Activated T-helper 9 cell treated with anti-CD3 and anti-CD28 coated beads, Interleukin-2, amount 50 U/mL, for 16 hours (primary cell): ENCODE measurements around the gene DLL1.

ENCODE experiments used
- DNase-seq: peaks from one replicate; pipeline ENCODE4 v3.0.0-alpha.2; 2020; ENCODE audit warnings: low read depth

The DLL1 gene

DNA sequence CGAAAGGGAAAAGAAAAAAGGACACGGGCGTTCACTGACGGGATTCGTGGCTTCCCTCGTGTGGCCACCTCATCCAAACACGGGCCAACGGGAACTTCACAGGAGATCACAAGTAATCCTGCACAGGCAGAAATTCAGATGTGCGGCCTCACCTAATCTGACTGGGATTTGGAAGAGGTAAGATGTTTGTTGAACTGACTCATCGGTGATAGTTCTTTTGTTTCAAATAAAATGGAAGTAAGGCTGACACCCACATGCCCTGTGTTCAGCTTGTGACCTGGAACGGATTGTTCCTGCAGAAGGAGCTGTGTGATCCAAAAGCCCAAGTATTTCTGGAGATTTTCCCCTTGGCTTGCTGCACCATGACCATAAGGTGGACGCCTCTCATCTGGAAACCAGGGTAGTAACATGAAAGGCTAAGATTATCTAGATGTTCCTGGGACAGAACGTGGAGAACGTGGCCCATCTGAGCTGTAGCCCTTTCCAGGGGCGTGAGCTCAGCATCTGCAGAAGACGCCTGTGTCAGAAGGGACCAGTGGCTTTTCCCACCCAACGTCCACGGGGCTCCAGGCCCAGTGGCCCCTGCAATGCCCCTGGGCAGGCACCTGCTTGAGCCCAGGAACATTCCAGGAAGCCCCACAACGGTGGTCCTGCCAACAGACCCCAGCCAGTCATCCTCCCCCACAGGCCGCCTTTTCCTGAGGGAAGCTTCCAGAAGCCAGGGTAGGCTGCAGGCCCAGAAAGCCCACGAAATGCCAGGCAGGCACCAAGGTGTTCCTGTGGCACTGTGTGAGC lies 39.7 kb downstream of the DLL1 start:
- no peak for DNase-seq

DNA sequence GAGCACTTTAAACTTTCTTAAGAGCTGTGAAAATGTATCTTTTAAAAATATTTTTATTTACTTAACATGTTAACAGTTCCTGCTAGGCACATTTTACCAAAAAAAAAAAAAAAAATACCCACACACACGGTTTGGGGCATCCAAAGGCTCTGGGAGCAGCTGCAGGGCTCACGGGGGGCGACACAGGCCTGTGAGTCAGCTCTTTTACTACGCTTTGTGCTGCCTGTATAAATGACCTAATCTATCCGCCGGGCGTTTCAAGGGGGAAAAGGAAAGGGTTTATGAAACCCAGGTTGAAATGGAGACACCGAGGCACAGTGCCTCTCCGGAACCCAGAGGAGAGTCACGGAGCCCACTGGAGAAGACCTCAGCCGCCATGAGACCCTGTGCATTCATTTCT lies 40.4 kb downstream of the DLL1 start:
- DNase-seq = no peak

DNA sequence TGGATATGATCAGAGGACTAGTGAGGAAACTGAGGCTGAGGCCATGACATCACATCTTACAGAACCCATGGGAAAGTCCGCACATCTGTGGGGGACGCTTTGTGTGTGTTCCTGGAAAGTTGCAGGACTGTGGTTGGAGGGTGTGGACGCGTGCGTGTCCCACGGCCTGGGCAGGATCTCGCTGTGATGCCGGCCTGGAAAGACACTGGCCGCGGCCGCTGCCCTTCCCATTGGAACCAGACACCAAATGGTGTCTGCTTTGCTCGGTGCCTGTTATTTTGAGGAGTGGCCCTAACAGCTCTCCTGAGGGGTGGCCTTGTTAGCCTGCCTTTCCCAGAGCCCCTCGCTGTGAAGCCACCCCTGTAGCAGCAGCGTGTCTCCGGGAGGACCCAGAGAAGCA lies 41.1 kb downstream of the DLL1 start:
- DNase-seq = no peak

DNA sequence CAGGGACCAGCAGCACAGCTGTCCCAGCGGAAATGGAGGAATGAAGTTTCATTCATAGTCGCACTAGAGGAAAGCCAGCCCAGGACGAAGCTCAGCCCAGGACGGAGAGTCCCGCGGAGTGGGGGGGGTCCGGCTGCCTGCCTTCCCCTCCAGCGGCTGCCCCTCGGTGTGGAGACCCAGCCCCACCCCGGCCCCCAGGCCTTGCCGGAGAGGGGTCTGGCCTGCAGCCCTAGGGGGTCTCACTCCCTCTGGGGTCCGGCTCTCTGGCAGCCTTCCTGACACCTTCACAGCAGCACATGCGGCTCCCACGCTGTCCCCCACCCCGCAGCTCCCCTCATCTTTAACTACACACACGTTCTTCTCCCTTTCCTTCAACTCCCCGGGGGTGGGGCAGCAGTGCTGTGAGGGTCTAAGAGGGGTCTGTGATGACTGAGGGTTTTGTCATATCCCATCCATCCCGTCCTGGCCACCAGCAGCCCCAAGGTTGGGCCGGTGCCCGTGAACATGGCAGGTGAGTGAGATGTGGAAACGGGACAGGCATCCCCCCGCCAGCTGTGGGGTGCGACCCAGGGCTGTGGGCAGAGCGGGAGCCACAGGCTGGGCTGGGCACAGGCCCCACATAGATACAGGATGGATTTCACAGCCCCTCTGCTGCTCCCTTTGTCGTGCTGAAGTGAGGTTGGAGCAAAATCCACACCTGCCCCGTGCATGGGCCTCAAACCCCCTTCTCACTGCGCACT lies 41.8 kb downstream of the DLL1 start:
- DNase-seq = no peak

DNA sequence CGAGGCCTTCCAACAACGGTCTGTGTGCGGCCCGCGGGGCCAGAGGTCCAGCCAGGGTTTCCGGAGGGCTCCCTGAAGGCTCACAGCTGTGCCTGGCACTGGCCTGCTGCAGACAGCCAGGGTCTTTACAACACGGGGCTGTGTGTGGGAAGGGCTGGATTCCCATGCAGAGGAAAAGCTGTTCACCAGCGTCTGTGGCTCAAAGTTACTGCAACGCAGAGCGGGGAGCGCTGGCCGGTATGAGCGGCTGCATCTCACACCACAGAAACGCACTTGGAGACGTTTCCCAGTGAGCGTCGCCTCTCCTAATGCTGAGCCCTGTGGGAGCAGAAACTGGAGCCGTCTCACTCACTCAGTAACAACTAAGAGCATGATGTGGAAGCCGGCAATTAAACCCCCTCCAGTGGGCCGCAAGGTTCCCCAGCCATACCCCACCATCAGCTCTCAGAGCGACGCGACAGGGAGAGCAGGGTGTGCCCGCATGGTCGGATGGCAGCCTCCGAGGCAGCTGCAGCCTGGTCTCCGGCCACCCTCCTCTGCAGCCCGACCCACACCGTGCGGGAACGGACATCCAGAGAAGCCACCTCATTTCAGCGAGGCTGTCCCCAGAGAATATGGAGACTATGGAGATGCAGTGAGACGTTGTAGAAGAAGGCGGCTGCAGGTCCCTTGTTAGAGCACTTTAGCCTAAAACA lies 42.6 kb downstream of the DLL1 start:
- DNase-seq = no peak

DNA sequence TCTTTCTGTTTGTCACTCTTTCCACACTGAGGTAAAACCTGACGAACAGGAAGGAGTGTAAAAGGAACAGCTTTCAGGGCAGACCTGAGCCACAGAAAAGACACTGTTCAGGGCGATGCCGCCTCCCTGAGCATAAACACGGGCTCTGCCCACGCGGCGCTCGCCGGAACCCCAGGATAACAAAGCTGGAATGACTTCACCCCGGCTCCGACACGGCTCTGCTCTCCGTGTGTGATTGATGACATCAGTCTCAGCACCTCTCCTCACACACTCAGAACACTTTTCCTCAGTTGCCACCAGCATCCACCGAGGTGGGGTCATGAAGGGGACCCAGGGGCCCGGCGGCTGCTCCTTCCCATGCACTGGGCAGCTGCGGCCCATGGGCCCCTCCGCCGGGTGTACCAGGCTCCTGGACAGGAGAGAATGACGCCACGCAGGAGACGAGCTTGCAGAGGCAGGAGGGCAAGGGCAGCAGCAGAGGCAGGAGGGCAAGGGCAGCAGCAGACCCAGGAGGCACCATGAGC lies 43.6 kb downstream of the DLL1 start:
- DNase-seq = no peak

DNA sequence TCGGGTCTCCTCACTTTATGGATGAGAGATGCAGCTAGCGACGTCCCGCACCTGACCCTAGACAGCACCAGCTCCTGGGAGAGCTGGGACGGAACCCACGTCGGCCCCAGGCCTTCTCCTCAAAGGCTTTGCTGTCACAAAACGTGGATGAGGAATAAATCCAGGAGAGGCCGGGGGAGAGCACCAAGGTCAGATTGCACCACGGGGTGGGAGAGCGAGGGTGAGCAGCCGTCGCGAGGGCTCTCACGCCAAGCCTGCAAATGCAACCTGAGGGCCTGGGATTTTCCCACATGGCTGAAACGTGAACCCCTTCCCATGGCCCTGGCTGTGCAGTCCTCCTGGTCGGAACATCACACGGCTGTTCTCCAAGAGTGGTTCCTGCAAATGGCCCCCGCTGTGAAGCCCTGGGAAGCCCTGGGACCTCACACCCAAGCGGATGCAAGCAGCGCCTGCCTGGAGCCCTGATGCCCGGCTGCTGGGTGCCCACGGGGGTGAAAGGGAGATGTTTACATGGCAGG lies 45.3 kb downstream of the DLL1 start:
- no peak for DNase-seq

DNA sequence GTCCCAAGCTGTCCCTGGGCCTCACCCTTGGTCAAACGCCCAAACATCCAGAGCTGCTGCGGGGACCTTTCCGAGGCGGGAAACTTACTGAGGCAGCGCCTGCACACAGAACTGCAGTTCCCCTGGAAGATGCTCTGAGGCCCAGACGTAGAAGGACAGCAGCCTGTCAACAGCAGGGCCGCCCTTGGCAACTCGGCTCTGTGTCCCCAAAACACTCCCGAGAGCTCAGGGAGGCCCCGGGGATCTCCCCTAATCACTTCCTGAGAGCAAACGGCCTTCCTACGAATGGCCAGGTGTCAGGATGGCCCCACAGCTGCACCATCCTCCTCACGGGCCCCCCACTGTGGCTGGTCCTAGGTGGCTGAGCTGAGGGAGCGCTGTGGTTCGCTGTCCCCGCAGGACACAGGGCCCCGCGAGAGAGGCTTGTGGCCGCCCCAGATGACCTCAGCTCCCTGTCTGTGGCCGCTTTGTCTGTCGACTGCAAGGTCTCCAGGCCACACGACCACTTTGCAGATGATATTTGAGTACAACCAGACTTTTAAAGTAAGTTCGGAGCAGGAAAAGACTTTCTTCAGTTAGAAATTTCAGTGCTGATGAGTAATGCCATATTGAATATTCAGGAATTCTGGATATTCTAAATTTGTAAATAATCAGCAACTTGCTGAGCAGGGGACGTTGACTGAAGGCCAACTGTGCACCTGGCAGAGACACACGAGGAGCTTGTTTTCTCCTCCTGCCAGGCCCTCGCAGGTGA lies 46.0 kb downstream of the DLL1 start:
- DNase-seq = no peak

DNA sequence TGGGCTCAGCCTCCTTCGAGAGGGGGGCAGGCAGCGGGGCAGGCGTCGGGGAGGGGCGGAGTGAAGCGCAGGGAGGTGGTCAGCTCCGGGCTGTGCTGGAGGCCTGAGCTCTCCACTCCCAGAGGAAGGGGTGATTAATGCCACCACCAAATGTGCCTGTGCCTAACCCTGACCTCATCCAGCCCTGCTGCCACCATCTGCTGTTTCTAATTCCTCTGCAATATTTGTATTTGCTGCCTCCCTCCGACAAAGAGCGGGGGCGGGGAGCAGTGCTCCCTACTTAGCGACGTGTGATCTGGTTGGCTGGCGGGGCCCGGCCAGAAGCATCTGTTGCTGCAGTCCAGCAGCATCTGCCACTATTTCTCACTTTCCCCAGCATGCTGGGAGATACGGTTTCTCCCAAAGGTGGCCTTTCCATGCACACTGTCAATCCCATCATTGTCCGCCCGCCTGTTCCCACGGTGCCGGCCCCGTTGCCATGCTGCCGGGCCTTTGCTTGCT lies 47.0 kb downstream of the DLL1 start:
- no peak for DNase-seq

DNA sequence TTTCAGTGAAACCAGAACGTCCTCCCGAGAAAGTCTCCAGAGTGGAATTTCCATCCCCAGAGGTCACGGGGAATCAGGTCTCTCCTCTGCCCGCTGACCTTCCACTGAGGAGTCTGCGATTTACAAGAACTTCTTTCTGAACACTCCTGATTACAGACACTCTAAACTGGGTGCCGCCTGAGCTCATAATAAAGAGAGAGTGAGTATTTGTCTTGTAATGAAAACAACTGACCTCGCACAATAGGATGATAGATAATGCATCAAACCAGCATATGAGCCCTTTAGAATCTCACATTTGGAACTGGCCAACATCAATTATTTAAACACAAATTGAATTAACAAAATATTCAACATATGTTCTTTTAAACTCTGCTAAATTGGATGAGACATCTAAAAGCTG lies 47.5 kb downstream of the DLL1 start:
- DNase-seq = no peak

DNA sequence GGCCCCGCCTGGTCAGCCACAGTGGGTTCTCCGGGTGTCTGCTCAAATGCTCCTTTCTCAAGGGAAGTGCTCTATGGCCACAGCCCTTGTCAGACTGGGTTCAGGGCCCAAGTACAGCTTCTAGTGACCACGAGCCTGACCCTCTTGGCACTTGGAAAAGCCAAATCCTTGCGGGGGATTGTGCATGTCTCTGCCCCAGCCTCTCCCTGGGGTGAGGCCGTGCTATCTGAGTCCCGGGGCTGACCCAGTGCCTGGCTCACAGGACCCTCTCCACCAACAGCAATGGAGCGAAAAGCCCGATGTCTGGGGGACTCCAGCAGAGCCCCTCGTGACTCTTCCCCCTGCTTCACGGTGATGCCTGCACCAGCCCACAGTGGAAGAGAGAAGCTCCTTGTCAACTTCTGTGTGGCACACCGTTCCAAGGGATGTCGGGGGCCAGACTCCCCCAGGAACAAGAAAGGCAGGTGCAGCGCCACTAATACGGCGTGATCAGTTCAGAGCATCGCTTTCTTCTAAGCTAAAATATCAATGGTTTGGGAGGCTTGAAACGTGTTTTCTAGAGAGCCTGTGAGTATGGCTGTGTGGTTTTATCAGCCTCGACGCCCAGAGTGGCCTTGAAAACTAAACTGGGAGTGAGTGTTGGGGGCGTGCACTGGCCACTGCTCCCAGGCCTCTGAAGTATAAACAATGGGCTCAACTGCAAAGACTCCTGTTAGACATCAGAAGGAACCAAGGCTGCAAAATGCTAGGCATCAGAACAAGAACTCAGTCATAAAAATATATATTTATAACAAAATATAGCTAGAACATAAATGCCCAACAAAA lies 51.9 kb downstream of the DLL1 start:
- DNase-seq = no peak

DNA sequence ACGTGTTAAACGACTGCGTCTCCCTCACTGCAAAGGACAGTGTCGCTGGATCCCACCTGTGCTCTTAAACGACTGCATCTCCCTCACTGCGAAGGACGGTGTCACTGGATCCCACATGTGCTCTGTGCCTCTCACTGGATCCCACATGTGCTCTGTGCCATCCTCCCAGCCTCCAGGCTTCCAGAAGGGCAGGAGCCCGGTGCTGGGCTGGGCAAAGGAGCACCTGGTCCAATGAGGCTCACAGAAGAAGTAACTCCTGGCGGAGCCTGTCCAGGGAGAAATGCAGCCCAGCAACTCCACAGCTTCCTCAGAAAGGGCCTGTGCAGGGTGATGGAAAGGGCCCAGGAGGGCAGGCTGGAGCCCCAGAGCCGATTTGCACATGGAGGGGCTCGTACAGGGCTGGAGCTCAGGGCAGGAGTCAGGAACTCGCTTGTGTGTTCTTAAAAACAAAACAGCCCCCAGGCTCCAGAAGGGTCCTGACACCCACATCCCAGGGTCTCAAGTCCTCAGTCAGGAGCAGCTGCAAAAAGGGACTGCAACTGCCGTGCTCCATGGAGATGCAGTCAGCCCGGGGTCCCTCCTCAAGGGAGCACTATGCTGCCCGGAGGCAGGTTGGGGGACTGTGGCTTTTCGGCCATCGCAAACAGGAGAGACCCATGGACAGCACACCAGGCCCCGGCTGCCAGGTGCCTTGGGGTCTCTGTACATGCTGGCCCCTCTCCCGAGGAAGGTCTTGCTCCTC lies 52.7 kb downstream of the DLL1 start:
- DNase-seq = no peak

DNA sequence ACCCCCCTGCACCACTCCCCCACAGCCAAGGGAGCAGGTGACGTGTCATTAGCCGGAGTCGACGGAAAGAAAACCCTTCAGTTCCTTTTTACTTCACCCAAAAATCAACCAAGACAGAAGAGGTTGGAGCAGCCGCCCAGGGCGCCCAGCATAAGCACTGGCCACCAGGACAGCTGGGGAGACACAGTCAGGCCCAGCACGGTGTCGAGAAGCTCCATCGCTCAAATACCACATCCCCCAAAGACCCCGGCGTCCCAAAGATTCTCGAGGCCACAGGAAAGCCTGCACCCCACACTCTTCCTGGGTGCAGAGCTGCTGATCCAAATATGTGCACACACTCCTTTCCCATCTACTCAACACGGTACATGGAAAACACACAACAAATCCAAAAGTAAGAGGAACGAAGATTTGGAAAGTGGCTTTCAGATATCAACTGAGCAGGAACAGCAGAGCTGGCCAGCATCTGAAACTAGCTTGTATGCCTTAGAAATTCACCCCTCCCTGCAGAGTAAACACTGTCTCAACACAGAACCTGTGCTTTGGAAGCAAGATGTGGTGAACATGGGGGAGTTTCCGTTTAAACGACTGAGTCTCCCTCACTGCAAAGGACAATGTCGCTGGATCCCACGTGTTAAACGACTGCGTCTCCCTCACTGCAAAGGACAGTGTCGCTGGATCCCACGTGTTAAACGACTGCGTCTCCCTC lies 54.6 kb downstream of the DLL1 start:
- no peak for DNase-seq

DNA sequence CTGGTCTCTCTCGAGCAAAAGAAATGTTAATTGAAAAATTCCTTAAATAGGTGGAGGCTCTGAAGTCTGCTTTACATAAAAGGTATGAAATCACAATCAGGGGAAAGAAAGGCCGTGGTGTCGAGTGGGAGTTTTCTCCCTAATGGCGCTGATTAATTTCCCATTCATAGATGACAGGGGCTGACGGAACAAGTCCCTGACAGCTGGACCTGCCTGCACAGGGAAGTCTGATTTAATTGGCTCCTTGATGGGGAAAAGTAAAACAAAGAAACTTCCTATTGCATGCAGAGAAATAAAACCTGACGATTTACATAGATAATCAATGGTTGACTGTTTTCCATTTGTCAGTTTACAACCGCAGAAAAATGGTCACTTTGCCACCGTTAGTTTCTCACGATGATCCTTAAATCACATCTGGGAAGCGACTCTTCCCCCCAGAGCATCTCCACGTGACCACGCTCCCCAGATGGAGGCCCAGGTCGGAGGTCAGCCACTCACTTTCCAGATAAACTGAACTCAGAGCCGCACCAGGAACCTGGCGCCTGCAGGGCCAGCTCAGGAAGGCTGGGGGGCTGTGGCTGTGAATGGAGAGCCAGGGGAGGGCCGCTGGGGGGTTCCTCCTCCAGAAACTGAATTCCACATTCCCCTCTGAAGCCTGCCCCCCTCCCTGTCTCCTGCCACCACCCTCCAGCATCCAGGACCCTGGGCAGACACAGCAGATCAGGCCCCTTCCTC lies 55.3 kb downstream of the DLL1 start:
- DNase-seq = no peak

DNA sequence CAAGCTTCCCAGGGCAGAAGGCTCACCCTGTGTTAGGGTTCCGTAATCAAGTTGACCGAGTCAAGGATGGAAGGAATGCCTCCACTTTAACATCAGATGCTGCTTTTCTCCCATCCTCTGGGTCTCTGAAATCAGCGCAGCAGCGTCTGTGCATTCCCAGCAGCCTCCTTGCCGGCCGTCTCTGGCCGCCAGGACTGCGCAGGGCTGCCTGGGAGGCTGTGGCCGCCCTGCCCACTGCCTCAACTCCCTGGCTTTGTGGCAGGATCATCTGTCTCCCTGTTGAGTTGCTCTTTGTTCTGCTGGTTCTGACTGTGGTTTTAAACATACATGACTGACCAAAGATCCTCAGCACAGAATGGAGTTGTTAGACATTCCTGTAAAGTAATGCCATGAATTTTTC lies 56.5 kb downstream of the DLL1 start:
- no peak for DNase-seq

DNA sequence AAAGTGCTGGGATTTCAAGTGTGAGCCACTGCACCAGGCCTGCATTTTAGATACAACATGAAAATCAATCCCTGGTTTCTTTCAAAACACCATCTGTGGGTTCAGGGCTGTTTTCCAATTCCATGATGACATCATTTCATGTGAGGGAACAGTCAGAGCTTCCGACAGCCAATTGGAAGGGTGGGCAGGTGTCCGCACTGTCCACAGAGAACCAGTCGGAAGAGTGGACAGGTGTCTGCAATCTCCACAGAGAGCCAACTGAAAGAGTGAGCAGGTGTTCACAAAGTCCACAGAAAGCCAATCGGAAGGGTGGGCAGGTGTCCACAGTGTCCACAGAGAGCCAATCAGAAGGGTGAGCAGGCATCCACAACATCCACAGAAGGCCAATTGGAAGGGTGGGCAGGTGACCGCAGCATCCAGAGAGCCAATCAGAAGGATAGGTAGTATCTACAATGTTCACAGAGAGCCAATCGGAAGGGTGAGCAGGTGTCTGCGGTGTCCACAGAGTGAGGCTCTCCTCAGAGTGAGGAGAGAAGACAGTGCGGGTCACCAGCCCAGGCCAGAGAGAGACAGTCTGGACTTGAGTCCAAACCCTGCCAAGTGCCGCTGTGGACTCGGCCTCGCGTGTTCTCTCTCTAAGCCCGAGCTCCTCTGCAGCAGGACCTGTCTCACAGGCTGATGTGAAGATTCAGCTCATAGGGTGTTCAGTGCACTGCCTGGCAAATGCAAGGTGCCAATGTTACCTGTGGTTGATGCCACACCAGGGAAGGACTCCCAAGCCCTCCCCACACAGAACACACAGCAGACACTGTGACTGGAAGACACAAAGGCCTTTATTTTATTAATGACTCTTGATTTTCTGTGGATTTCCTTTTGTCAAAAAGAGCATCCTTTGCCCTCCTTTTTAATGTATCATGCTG lies 57.3 kb downstream of the DLL1 start:
- DNase-seq = no peak
